ENCODE results near the gene EFS. TPM values are rescaled to one million over a fixed set of nuclear protein-coding genes. Genes with fewer than 3 reads are reported as not detected.

Gene EFS
- total RNA-seq, 4 donors from 2014 or later: 7.0 to 12.9 (median 8.6) TPM

GRCh38 chr14:23378612-23379220 is 13.7 kb upstream of the EFS start:
- intact Hi-C loops (cut with DNase I): loop anchor here (5.0 kb wide), 1 partner anchor 116 kb away; no protein-coding TSS in a partner anchor
- TF ChIP-seq CTCF (IDR thresholded peaks at IDR 0.05): no peak
- TF ChIP-seq POLR2A (IDR thresholded peaks at IDR 0.05): no peak

GRCh38 chr14:23377573-23378563 is 12.9 kb upstream of the EFS start:
- 83 to 90% methylated on average over 14 of the region's 14 CpGs for WGBS, 2 donors
- Histone ChIP-seq H3K27me3 (no peaks in the 10 kb centered on the region), H3K27ac (no peak overlapping the region), H3K36me3 (no peaks in the 10 kb centered on the region), H3K9me3 (no peaks in the 10 kb centered on the region), H3K4me1 (no peaks in the 10 kb centered on the region), H3K4me3 (replicated peaks in 1 of 3) (no peak overlapping the region)
- intact Hi-C loops (cut with DNase I): loop anchor here (5.0 kb wide), 1 partner anchor 116 kb away; no protein-coding TSS in a partner anchor
- TF ChIP-seq POLR2A (IDR thresholded peaks at IDR 0.05) (no peak), CTCF (IDR thresholded peaks at IDR 0.05) (no peak)
- DNase-seq: no peak

More at GRCh38 chr14:23378612-23379220, 13.7 kb upstream of the EFS start:
- no peak for DNase-seq
- H3K4me1 ChIP-seq: no peaks in the 10 kb centered on the region
- WGBS, 2 donors: 76 to 83% methylated on average over 9 to 11 of the region's 11 CpGs
- no peak overlapping the region for H3K4me3 ChIP-seq (replicated peaks in 1 of 3)
- H3K9me3 ChIP-seq: no peaks in the 10 kb centered on the region
- H3K36me3 ChIP-seq: no peaks in the 10 kb centered on the region
- H3K27me3 ChIP-seq: no peaks in the 10 kb centered on the region
- H3K27ac ChIP-seq: no peak overlapping the region

DNA sequence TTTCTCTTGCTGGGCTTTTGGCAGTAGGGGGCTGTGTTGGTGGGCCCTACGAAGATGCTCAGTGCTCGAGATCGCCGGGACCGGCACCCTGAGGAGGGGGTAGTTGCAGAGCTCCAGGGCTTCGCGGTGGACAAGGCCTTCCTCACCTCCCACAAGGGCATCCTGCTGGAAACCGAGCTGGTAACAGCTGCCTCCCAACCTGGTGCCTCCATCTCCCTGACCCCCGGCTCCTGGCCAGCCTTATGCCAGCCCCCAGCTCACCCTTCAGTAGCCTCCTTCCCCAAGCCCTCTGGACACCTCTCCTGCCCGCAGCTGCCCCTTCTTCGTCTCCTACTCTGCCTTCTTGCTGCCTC is 12.2 kb upstream of the EFS start:
- no peak for DNase-seq
- Histone ChIP-seq H3K27ac (no peak overlapping the region), H3K27me3 (no peaks in the 10 kb centered on the region), H3K9me3 (no peaks in the 10 kb centered on the region), H3K4me1 (no peaks in the 10 kb centered on the region), H3K4me3 (replicated peaks in 1 of 3) (no peak overlapping the region), H3K36me3 (no peaks in the 10 kb centered on the region)
- WGBS, 2 donors: 53 to 64% methylated on average over 11 of the region's 11 CpGs
- TF ChIP-seq POLR2A (IDR thresholded peaks at IDR 0.05): no peak
- no peak for TF ChIP-seq CTCF (IDR thresholded peaks at IDR 0.05)
- intact Hi-C loops (cut with DNase I): loop anchor here (5.0 kb wide), 1 partner anchor 115 kb away; no protein-coding TSS in a partner anchor

DNA sequence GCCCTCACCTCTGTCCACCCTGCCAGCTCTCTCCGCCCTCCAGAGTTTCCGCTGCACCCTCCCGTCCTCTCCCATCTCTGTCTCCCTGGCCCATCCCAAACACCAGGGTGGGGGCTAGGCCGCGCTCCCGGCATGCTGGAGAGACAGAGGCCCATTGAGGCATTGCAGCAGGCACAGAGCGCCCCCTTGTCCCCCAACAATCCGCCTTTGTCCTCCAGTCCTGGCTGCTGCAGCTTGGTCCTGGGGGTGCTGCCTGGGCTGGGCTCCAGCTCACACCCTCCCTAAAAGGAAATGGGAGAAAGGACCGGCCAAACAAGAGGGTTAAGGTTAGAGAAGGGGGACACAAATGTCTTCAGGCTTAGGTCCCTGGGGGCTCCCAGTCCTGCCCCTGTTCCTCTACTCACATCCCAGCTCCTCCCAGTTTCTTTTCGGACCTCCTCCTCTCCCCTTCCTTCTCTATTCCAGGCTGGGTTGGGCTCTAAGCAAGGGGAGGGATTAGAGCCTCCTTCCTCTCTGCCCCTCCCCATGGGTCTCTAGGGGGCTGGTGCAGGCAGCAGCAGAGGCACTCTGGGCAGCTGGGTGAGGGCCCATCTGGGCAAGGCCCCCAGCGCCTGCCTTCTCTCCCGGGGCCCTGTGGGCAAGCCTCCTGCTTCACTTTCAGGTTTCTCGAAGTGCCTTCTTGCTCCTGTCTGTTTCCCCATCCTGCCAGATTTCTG is 11.7 kb upstream of the EFS start, which contains the start of gene CMTM5:
Gene CMTM5, plus strand, starts transcription at position 565 of the 716 bp plus-strand sequence. CDS start 206 bp downstream, outside the sequence.
- no peak for DNase-seq
- intact Hi-C loops (cut with DNase I): loop anchor here (5.0 kb wide), 1 partner anchor 114 kb away; no protein-coding TSS in a partner anchor
- TF ChIP-seq CTCF (IDR thresholded peaks at IDR 0.05) (no peak), POLR2A (IDR thresholded peaks at IDR 0.05) (no peak)
- Histone ChIP-seq H3K27ac (no peak within 1 kb of the TSS), H3K27me3 (no peaks in the 10 kb centered on the region), H3K4me1 (no peaks in the 10 kb centered on the region), H3K4me3 (replicated peaks in 1 of 3) (no peak within 1 kb of the TSS), H3K9me3 (no peaks in the 10 kb centered on the region), H3K36me3 (no peaks in the 10 kb centered on the region)
- WGBS, 2 donors: 54% methylated on average over 13 of the region's 13 CpGs

Data from thyroid gland (tissue), 4 donors.